Loucy (cell line): ENCODE measurements around the gene DONSON.

ENCODE experiments used
- CTCF ChIP-seq: fragments of 200-600 bp; sonication (generic); conservative IDR thresholded peaks from 2 replicates; pipeline ENCODE4 v1.5.1; 2014; ENCODE audit warnings: mild to moderate bottlenecking, antibody characterized with exemption, low read length
- EZH2phosphoT487 ChIP-seq: fragments of 200-600 bp; IDR thresholded peaks from 2 replicates; pipeline ENCODE4 v1.6.1; 2018; ENCODE audit warnings: antibody characterized with exemption, mild to moderate bottlenecking, moderate library complexity, borderline replicate concordance

GRCh38 chr21:33561373-33561772 lies 27.1 kb downstream of the DONSON start:
- TF ChIP-seq CTCF (no peak), EZH2phosphoT487 (no peak)
